VCaP (cell line): Measurements from ENCODE around the gene ZSWIM8.

Experiments
- H3K27ac ChIP-seq: fragments of 450-650 bp; 2 replicates; pipeline ENCODE4 v1.5.1; 2017
- CTCF ChIP-seq: fragments of 450-650 bp; conservative IDR thresholded peaks from 2 replicates; pipeline ENCODE4 v1.5.1; 2017; ENCODE audit warnings: mild to moderate bottlenecking, moderate library complexity

ZSWIM8 gene

DNA sequence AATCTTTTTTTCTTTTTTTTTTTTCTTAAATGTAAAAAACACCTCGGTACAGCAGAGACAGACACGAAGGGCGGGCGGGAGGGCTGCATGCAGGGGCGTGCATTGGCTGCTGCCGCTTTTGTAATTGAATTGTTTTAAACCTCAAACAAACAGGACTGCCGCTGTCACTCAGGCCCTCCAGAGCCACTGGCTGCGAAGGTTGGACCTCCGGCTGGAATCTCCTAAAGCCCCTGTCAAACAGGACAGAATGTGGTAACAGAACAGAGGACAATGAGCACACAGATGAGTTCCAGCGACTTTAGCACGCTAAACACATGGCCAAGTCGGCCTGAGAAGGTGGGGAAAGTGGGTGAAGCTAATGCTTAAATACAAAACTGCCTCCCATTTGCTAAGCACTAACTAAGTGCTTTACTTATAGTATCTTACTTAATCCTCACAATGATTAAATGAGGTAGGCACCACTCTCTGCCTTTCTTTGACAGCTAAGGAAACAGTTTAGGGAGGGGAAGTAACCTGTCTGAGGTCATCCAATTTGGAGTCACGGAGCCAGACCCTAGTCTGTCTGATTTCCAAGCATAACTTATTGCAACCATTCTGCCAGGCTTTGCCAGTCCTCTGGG is 29.0 kb downstream of the ZSWIM8 start:
- H3K27ac ChIP-seq: no peak overlapping the region
- TF ChIP-seq CTCF: no peak

DNA sequence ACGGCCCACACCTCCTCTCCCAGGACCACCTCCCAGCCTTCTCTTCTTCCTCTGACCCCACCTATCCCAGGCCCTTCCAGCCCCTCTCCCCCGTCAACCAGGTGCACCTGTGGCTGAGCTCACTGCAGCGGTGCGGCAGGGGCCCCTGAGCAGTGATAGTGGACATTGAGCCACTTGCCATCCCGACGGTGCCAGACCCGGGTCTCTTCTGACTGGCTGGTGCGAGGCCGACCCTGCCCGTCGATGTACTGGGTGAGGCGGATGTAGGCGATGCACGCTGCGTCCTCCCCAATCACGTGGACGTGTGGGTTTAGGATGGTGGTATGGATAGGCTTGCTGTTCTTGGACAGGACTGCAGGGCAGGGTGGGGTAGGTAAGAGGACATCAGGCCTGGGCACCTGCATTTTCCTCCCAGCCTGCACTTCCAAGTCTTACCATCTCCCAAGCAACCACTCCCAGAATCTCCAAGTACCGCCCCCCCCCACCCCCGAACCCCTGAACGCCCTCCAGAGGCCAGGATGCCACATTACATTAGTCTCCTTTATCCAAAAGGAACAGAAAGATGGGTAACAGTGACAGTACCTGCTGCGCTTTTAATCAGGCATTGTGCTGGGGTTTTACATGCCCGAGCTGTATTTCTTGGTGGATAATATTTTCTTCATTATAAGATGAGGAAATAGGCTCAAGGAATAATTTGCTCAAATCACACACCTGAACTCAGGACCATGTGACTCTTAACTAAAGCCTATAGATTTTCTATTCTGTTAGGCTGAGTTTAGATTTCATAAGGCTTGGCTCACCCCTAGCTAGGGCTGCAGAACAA is 29.7 kb downstream of the ZSWIM8 start:
- no peak overlapping the region for H3K27ac ChIP-seq
- TF ChIP-seq CTCF: peak; percentile 45

DNA sequence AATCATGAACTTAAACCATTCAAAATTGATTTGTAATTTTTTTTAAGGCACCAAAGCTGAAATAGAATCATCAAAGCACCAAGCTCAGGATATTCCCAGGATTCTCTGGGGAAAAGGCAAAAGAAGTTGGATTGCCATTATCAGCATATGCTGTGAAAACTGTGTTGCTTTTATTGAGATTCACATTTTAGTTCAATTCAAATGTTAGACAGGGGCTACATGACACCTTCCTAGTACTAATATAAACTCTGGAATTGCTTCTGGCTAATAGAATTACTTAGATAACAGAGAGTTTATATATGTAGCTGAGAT is 30.3 kb downstream of the ZSWIM8 start:
- H3K27ac ChIP-seq: no peak overlapping the region
- TF ChIP-seq CTCF: no peak

DNA sequence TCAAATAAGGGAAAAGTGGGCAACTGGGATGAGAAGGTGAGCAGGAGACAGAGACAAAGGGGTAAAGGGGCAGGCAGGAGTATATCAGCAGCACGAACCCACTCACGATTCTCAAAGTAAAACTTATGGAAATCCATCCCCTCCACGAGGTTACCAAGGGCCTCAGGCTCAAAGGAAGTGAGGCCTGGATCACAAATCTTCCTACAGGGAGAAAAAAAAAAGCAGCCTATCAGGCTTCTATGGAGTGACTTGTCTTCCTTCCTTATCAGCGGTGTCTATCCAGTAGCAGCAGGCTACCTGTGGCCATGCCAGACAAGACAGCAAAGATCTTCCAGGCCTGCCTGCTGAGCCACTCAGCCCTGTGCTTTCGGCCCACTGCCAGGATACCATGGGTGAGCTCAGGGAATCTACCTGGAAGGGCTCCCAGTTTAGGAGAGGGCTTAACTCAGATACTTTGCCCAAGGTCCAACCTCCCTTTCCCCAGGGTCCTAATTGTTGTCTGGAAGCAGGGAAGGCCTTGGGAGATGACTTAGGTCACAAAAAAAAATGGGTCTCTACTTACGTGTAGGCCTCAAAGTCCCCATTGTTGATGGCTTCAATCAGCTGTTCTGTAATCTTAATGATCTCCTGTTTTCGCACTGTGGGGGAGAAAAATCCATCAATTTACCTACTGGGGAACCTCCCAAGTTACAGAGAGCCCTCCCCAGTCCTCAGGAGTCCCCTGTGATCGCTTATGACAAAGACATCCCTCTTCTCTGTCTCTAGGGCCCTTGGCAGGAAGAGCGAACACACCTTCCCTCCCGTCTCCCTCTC is 31.7 kb downstream of the ZSWIM8 start:
- peak overlapping the region; percentile 72; the same call in 1 of the 2 replicates for H3K27ac ChIP-seq

GRCh38 chr10:73817826-73818225 is 32.4 kb downstream of the ZSWIM8 start:
- TF ChIP-seq CTCF: no peak
- H3K27ac ChIP-seq: peak overlapping the region; percentile 72; the same call in 1 of the 2 replicates

More for the DNA sequence above, 31.7 kb downstream of the ZSWIM8 start:
- no peak for TF ChIP-seq CTCF

DNA sequence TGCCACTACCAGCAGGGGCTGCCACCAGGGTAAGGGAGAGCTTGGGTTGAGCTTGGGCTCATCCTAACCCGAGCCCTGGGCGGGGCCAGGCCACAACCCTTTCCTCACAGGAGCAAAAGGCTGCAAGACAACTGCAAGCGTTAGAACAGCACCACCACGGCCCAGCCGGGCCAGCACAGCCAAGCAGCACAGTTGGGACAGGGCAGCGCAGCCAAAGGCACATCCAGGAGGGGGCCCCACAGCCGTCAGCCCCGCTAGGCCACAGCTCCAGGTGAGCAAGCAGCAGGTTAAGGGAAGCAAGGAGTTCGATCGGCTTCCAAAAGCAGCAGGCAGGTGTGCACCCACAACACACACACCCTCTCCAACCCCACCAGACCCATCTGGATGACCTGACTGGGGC is 33.0 kb downstream of the ZSWIM8 start:
- TF ChIP-seq CTCF: no peak
- peak overlapping the region; percentile 72; the same call in 1 of the 2 replicates for H3K27ac ChIP-seq

DNA sequence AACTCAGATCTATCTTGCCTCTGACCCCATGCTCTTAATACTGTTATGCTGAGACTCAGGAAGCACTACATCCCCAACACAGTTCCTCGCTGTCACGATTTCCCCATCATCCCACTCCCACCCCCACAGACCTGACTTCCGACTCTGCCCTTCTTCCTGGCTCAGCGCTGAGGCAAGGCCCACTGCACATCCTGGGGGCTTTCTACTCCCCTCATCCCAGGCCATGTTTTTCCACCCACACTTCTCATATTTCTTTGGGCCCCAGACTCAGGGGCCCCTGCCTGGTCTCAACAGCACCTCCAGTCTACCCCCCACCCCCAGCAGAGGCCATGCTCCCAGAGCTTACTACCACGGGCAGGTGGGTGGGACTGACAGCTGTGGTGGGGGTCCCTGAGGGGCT is 33.7 kb downstream of the ZSWIM8 start:
- H3K27ac ChIP-seq: peak overlapping the region; percentile 72
- no peak for TF ChIP-seq CTCF
